Measurements from ENCODE around the gene RING1.

GRCh38 chr6:33190504-33191107 is 17.7 kb upstream of the RING1 start:
- TF ChIP-seq CTCF (conservative IDR thresholded peaks at IDR 0.05; ENCODE audit: low read depth in 2 of 2) (no peak), POLR2AphosphoS5 (IDR thresholded peaks at IDR 0.05; ENCODE audit: low read depth) (no peak), CREB1 (CRISPR knock-in tag; IDR thresholded peaks at IDR 0.05; ENCODE audit: low read depth) (no peak), EZH2phosphoT487 (IDR thresholded peaks at IDR 0.05; ENCODE audit: unreplicated experiment) (no peak), NANOG (IDR thresholded peaks at IDR 0.05; ENCODE audit: borderline replicate concordance) (no peak)
- TF ChIP-seq, protein P1, sequence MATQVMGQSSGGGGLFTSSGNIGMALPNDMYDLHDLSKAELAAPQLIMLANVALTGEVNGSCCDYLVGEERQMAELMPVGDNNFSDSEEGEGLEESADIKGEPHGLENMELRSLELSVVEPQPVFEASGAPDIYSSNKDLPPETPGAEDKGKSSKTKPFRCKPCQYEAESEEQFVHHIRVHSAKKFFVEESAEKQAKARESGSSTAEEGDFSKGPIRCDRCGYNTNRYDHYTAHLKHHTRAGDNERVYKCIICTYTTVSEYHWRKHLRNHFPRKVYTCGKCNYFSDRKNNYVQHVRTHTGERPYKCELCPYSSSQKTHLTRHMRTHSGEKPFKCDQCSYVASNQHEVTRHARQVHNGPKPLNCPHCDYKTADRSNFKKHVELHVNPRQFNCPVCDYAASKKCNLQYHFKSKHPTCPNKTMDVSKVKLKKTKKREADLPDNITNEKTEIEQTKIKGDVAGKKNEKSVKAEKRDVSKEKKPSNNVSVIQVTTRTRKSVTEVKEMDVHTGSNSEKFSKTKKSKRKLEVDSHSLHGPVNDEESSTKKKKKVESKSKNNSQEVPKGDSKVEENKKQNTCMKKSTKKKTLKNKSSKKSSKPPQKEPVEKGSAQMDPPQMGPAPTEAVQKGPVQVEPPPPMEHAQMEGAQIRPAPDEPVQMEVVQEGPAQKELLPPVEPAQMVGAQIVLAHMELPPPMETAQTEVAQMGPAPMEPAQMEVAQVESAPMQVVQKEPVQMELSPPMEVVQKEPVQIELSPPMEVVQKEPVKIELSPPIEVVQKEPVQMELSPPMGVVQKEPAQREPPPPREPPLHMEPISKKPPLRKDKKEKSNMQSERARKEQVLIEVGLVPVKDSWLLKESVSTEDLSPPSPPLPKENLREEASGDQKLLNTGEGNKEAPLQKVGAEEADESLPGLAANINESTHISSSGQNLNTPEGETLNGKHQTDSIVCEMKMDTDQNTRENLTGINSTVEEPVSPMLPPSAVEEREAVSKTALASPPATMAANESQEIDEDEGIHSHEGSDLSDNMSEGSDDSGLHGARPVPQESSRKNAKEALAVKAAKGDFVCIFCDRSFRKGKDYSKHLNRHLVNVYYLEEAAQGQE (IDR thresholded peaks at IDR 0.05; ENCODE audit: unreplicated experiment): no peak

Data from GM23338 (cell line).